SW 1271 (cell line): ENCODE results near the gene ADRB1.

Experiments used
- DNase-seq, 2 experiments: peaks; one replicate each; lab custom pipeline; 2025; lab: John Stamatoyannopoulos, UW

ADRB1 gene

GRCh38 chr10:114026189-114027040 is 17.3 kb upstream of the ADRB1 start:
- DNase-seq: peak; percentile 35 to 93

- DNase-seq: no peak
These were observed 16.6 kb upstream of the ADRB1 start for GRCh38 chr10:114027041-114027394.

- DNase-seq: no peak
These were observed 15.7 kb upstream of the ADRB1 start for GRCh38 chr10:114027951-114028350.

- no peak for DNase-seq
These were observed 15.2 kb upstream of the ADRB1 start for GRCh38 chr10:114028425-114028824.

GRCh38 chr10:114029655-114030054 is 14.0 kb upstream of the ADRB1 start:
- DNase-seq: no peak

- DNase-seq: no peak
These were observed 13.5 kb upstream of the ADRB1 start for GRCh38 chr10:114030140-114030539.

GRCh38 chr10:114031073-114031972 is 12.3 kb upstream of the ADRB1 start:
- no peak for DNase-seq

- DNase-seq: no peak
These were observed 10.1 kb upstream of the ADRB1 start for GRCh38 chr10:114033566-114033965.

- DNase-seq: no peak
These were observed 8.6 kb upstream of the ADRB1 start for GRCh38 chr10:114034923-114035645.

GRCh38 chr10:114035791-114036190 is 7.9 kb upstream of the ADRB1 start:
- DNase-seq: no peak

- DNase-seq: no peak
These were observed 4.8 kb upstream of the ADRB1 start for GRCh38 chr10:114038819-114039218.

GRCh38 chr10:114041166-114041565 is 2.5 kb upstream of the ADRB1 start:
- DNase-seq: no peak

GRCh38 chr10:114042895-114043531 is 653 bp upstream of the ADRB1 start:
- DNase-seq: peak; percentile 17 to 23

- DNase-seq: no peak
These were observed 825 bp downstream of the ADRB1 start for GRCh38 chr10:114044247-114045135.

GRCh38 chr10:114045136-114046086 is 1.7 kb downstream of the ADRB1 start:
- DNase-seq: no peak

- DNase-seq: no peak
These were observed 2.4 kb downstream of the ADRB1 start for GRCh38 chr10:114046087-114046458.

GRCh38 chr10:114048472-114048871 is 4.8 kb downstream of the ADRB1 start:
- no peak for DNase-seq

GRCh38 chr10:114051714-114052113 is 8.0 kb downstream of the ADRB1 start:
- no peak for DNase-seq

- no peak for DNase-seq
These were observed 8.6 kb downstream of the ADRB1 start for GRCh38 chr10:114052255-114052654.

GRCh38 chr10:114053946-114054345 is 10.3 kb downstream of the ADRB1 start:
- no peak for DNase-seq
